Naive thymus-derived CD4-positive, alpha-beta T cell (primary cell): ENCODE measurements around the gene SET. TPM values are rescaled to one million over a fixed set of nuclear protein-coding genes. Genes with fewer than 3 reads are reported as not detected.

Experiments used
- ATAC-seq: fragments of 150-1000 bp; cut with Tn5 transposase; 2 replicates; pipeline ENCODE4 v1.10.0; 2021; ENCODE audit warnings: mild to moderate bottlenecking, moderate library complexity
- CTCF ChIA-PET: fragments of 350-600 bp; sonication (Branson Sonifier 250); formaldehyde crosslinking; loops from one replicate; lab custom pipeline; 2021; ENCODE audit warnings: antibody characterized with exemption; lab: Charles Lee
- POLR2A ChIA-PET: fragments of 350-600 bp; sonication (Branson Sonifier 250); formaldehyde crosslinking; loops from one replicate; lab custom pipeline; 2021; ENCODE audit warnings: antibody characterized with exemption, inconsistent platforms; lab: Charles Lee
- DNase-seq, 9 donors: peaks; one replicate each; pipeline versions ENCODE4 v3.0.0 to v3.0.0-alpha.2; 2020 to 2022; ENCODE audit warnings: mixed read lengths in 1 of 9
- H3K27ac ChIP-seq: one replicate; pipeline ENCODE4 v1.7.0; 2013; ENCODE audit warnings: mild to moderate bottlenecking, low read depth, low read length, moderate library complexity
- H3K27me3 ChIP-seq, 2 donors: one replicate each; pipeline ENCODE4 v1.7.0; 2013; ENCODE audit warnings: low read length in 2 of 2, mild to moderate bottlenecking in 2 of 2, moderate library complexity in 2 of 2; ENCODE audit not compliant: control insufficient read depth in 2 of 2, insufficient read depth in 2 of 2
- H3K36me3 ChIP-seq, 3 experiments: 1 replicate in 2 of 3; 2 replicates in 1 of 3; pipeline ENCODE4 v1.7.0; 2013; ENCODE audit warnings: low read length in 3 of 3, mild to moderate bottlenecking in 3 of 3, moderate library complexity in 1 of 3; ENCODE audit not compliant: insufficient read depth in 3 of 3, control insufficient read depth in 2 of 3
- H3K4me1 ChIP-seq, 2 donors: one replicate each; pipeline ENCODE4 v1.7.0; 2013; ENCODE audit warnings: low read length in 2 of 2, mild to moderate bottlenecking in 2 of 2, moderate library complexity in 1 of 2; ENCODE audit not compliant: control insufficient read depth in 2 of 2, insufficient read depth in 2 of 2
- H3K4me3 ChIP-seq: 2 replicates; pipeline ENCODE4 v1.7.0; 2013; ENCODE audit warnings: mild to moderate bottlenecking, low read length
- H3K9me3 ChIP-seq, 3 experiments: 1 replicate in 2 of 3; 2 replicates in 1 of 3; pipeline ENCODE4 v1.7.0; 2013; ENCODE audit warnings: low read length in 3 of 3; ENCODE audit not compliant: control insufficient read depth in 2 of 3
- H3K27ac Mint-ChIP-seq, 9 donors: one replicate each; pipeline ENCODE4 v1.8.0; 2020 to 2022; ENCODE audit warnings: mixed read lengths in 9 of 9, mild to moderate bottlenecking in 8 of 9, moderate library complexity in 5 of 9, inconsistent platforms in 2 of 9
- H3K27me3 Mint-ChIP-seq, 5 donors: one replicate each; pipeline ENCODE4 v1.8.0; 2021 to 2022; ENCODE audit warnings: mixed read lengths in 5 of 5, mild to moderate bottlenecking in 1 of 5
- H3K36me3 Mint-ChIP-seq, 5 donors: one replicate each; pipeline ENCODE4 v1.8.0; 2020 to 2022; ENCODE audit warnings: mixed read lengths in 5 of 5, mild to moderate bottlenecking in 3 of 5, inconsistent platforms in 1 of 5
- H3K4me1 Mint-ChIP-seq, 7 donors: one replicate each; pipeline ENCODE4 v1.8.0; 2020 to 2022; ENCODE audit warnings: mixed read lengths in 7 of 7, mild to moderate bottlenecking in 3 of 7, inconsistent platforms in 1 of 7
- H3K4me3 Mint-ChIP-seq, 10 donors: one replicate each; pipeline ENCODE4 v1.8.0; 2020 to 2022; ENCODE audit warnings: mild to moderate bottlenecking in 10 of 10, mixed read lengths in 10 of 10, moderate library complexity in 6 of 10, inconsistent platforms in 2 of 10
- H3K9me3 Mint-ChIP-seq, 11 donors: one replicate each; pipeline ENCODE4 v1.8.0; 2020 to 2022; ENCODE audit warnings: mixed read lengths in 11 of 11, mild to moderate bottlenecking in 4 of 11, inconsistent platforms in 1 of 11, moderate library complexity in 1 of 11
- intact Hi-C, 2 donors: fragments of 100-400 bp; cut with micrococcal nuclease; formaldehyde crosslinking; loops; one replicate each; pipeline ENCODE4 v1.15.1; 2023
- polyA plus RNA-seq, 2 donors: library from polyadenylated mRNA; unstranded; fragments of 300-500 nt; fragmentation: Illumina TruSeq; gene quantifications; one replicate each; pipeline ENCODE4 v1.2.3, GENCODE V29; 2021
- total RNA-seq, 6 experiments: library from RNA in 5 of 6; stranded (reverse) in 5 of 6; gene quantifications; 1 replicate in 5 of 6; 2 replicates in 1 of 6; pipeline ENCODE4 v1.2.3 and lab custom pipeline; 2021 to 2026

Gene SET
- total and polyA plus RNA-seq, 7 experiments from 2014 or later = 133 to 488 (median 227) TPM

GRCh38 chr9:128704356-128704670, 15.3 kb downstream of the SET start:
- Histone ChIP-seq H3K4me3 (no peak overlapping the region), H3K4me1 (no peaks in the 10 kb centered on the region), H3K27me3 (no peaks in the 10 kb centered on the region), H3K36me3 (no peaks in the 10 kb centered on the region), H3K9me3 (no peaks in the 10 kb centered on the region), H3K27ac (no peak overlapping the region)
- Mint-ChIP-seq H3K36me3 (peaks cover 0 to 2% (median 0%) of the 10 kb centered on the region in 5 donors), H3K4me3 (peak overlapping the region in 8 of 10 donors; percentile 29 to 92 (median 46)), H3K27ac (peak overlapping the region in 2 of 9 donors; percentile 23 to 38), H3K4me1 (peaks cover 4 to 17% (median 10%) of the 10 kb centered on the region in 7 donors), H3K27me3 (no peaks in the 10 kb centered on the region), H3K9me3 (no peaks in the 10 kb centered on the region)
- CTCF ChIA-PET = interaction anchor here (1.2 kb wide), 1 partner anchor 10 kb away, joined by 5 read pairs; no protein-coding TSS in a partner anchor
- intact Hi-C loops = loop anchor here (5.0 kb wide), 1 partner anchor 83 kb away; the partner anchor contains the start of gene TBC1D13 (in 2 of the 2)
- DNase-seq (no peak), ATAC-seq (no peak)
- POLR2A ChIA-PET = interaction anchor here (1.4 kb wide), 1 partner anchor 12 kb away, joined by 5 read pairs; no protein-coding TSS in a partner anchor

- Mint-ChIP-seq H3K4me1 (peaks cover 4 to 17% (median 10%) of the 10 kb centered on the region in 7 donors), H3K4me3 (peak overlapping the region in 1 of 10 donors; percentile 5), H3K27ac (peak overlapping the region in 1 of 9 donors; percentile 18), H3K9me3 (no peaks in the 10 kb centered on the region), H3K36me3 (peaks cover 0 to 2% (median 0%) of the 10 kb centered on the region in 5 donors), H3K27me3 (no peaks in the 10 kb centered on the region)
- intact Hi-C loops = no loop called here
- Histone ChIP-seq H3K27ac (no peak overlapping the region), H3K36me3 (no peaks in the 10 kb centered on the region), H3K9me3 (no peaks in the 10 kb centered on the region), H3K4me3 (no peak overlapping the region), H3K4me1 (no peaks in the 10 kb centered on the region), H3K27me3 (no peaks in the 10 kb centered on the region)
- no peak for DNase-seq
- ATAC-seq = no peak
- ChIA-PET CTCF (interaction anchor here (1.0 kb wide), 1 partner anchor 11 kb away, joined by 4 read pairs; no protein-coding TSS in a partner anchor), POLR2A (no interaction called here)
Observed at GRCh38 chr9:128705051-128705965, 16.3 kb downstream of the SET start.

- Histone ChIP-seq H3K27ac (no peak overlapping the region), H3K9me3 (no peaks in the 10 kb centered on the region), H3K27me3 (no peaks in the 10 kb centered on the region), H3K4me1 (no peaks in the 10 kb centered on the region), H3K4me3 (no peak overlapping the region), H3K36me3 (no peaks in the 10 kb centered on the region)
- Mint-ChIP-seq H3K9me3 (no peaks in the 10 kb centered on the region), H3K27me3 (no peaks in the 10 kb centered on the region), H3K4me1 (peaks cover 4 to 17% (median 10%) of the 10 kb centered on the region in 7 donors), H3K36me3 (peaks cover 0 to 2% (median 0%) of the 10 kb centered on the region in 5 donors), H3K27ac (peak overlapping the region in 1 of 9 donors; percentile 17), H3K4me3 (peak overlapping the region in 1 of 10 donors; percentile 30)
- ChIA-PET POLR2A (no interaction called here), CTCF (interaction anchor here (1.0 kb wide), 1 partner anchor 10 kb away, joined by 4 read pairs; no protein-coding TSS in a partner anchor)
- no peak for DNase-seq
- no peak for ATAC-seq
- intact Hi-C loops = no loop called here
Observed at GRCh38 chr9:128706045-128706444, 17.0 kb downstream of the SET start.

GRCh38 chr9:128706671-128707381, 17.8 kb downstream of the SET start:
- no peak for DNase-seq
- Histone ChIP-seq H3K4me3 (no peak overlapping the region), H3K36me3 (no peaks in the 10 kb centered on the region), H3K27ac (no peak overlapping the region), H3K27me3 (no peaks in the 10 kb centered on the region), H3K9me3 (no peaks in the 10 kb centered on the region), H3K4me1 (no peaks in the 10 kb centered on the region)
- ChIA-PET POLR2A (interaction anchor here (1.1 kb wide), 1 partner anchor 164 kb away, joined by 3 read pairs; no protein-coding TSS in a partner anchor), CTCF (interaction anchor here (1.0 kb wide), 1 partner anchor 10 kb away, joined by 4 read pairs; no protein-coding TSS in a partner anchor)
- Mint-ChIP-seq H3K4me3 (peak overlapping the region in 1 of 10 donors; percentile 30), H3K9me3 (no peaks in the 10 kb centered on the region), H3K27me3 (no peaks in the 10 kb centered on the region), H3K27ac (no peak overlapping the region), H3K36me3 (peaks cover 0 to 2% (median 0%) of the 10 kb centered on the region in 5 donors), H3K4me1 (peaks cover 4 to 12% (median 9%) of the 10 kb centered on the region in 7 donors)
- intact Hi-C loops = no loop called here
- no peak for ATAC-seq

- Mint-ChIP-seq H3K36me3 (no peaks in the 10 kb centered on the region), H3K27me3 (no peaks in the 10 kb centered on the region), H3K9me3 (no peaks in the 10 kb centered on the region), H3K4me1 (peaks cover 0 to 8% (median 6%) of the 10 kb centered on the region in 7 donors), H3K27ac (no peak overlapping the region), H3K4me3 (no peak overlapping the region)
- Histone ChIP-seq H3K27me3 (no peaks in the 10 kb centered on the region), H3K36me3 (no peaks in the 10 kb centered on the region), H3K4me1 (no peaks in the 10 kb centered on the region), H3K27ac (no peak overlapping the region), H3K4me3 (no peak overlapping the region), H3K9me3 (no peaks in the 10 kb centered on the region)
- intact Hi-C loops = no loop called here
- ATAC-seq (no peak), DNase-seq (no peak)
- POLR2A ChIA-PET = interaction anchor here (0.6 to 1.1 kb wide), 3 partner anchors 165 to 1131 kb away, joined by 3 to 4 read pairs (median 3); no protein-coding TSS in a partner anchor
- CTCF ChIA-PET = no interaction called here
Observed at GRCh38 chr9:128707446-128707845, 18.4 kb downstream of the SET start.
